Upper lobe of right lung (tissue), 1 donor: ENCODE measurements around the gene CRMP1. TPM values are rescaled to one million over a fixed set of nuclear protein-coding genes. Genes with fewer than 3 reads are reported as not detected.

ENCODE experiments used
- ATAC-seq: fragments of 200-7000 bp; cut with Tn5 transposase; one replicate; pipeline ENCODE4 v1.9.1; 2020; ENCODE audit warnings: mild to moderate bottlenecking, moderate library complexity
- DNase-seq: peaks from one replicate; pipeline ENCODE4 v3.0.0-alpha.2; 2020
- H3K27ac ChIP-seq: fragments of 200-600 bp; one replicate; pipeline ENCODE4 v1.8.0; 2022
- H3K27me3 ChIP-seq: fragments of 200-600 bp; one replicate; pipeline ENCODE4 v1.8.0; 2022; ENCODE audit warnings: mild to moderate bottlenecking
- H3K36me3 ChIP-seq: fragments of 200-600 bp; one replicate; pipeline ENCODE4 v1.8.0; 2022
- H3K4me1 ChIP-seq: fragments of 200-600 bp; one replicate; pipeline ENCODE4 v1.8.0; 2022
- H3K4me3 ChIP-seq: fragments of 200-600 bp; one replicate; pipeline ENCODE4 v1.8.0; 2022; ENCODE audit warnings: mild to moderate bottlenecking
- H3K9me3 ChIP-seq: fragments of 200-600 bp; one replicate; pipeline ENCODE4 v1.8.0; 2022
- CTCF ChIP-seq: fragments of 200-600 bp; IDR thresholded peaks from one replicate; pipeline ENCODE4 v1.8.0; 2022; ENCODE audit warnings: antibody characterized with exemption
- intact Hi-C: fragments of 100-400 bp; cut with DNase I; formaldehyde crosslinking; loops from one replicate; pipeline ENCODE4 v1.11.0; 2022
- total RNA-seq: library from RNA; stranded (reverse); fragmentation: NEBNext Ultra II Directional; extraction: Animal tissue kit (Norgen Biotek cat#: 25700); gene quantifications from one replicate; pipeline ENCODE4 v1.2.1, GENCODE V29; 2021
- donor health status: DM: no; HTN: yes; CAD: no; lungs with severe emphysema.

CRMP1 gene
- total RNA-seq, 1 donor from 2014 or later: 6.1 TPM

- Histone ChIP-seq H3K27me3 (no peaks in the 10 kb centered on the region), H3K4me3 (no peak overlapping the region), H3K4me1 (no peaks in the 10 kb centered on the region), H3K36me3 (peaks cover 40% of the 10 kb centered on the region), H3K27ac (no peak overlapping the region), H3K9me3 (no peaks in the 10 kb centered on the region)
- ATAC-seq (no peak), DNase-seq (no peak)
- intact Hi-C loops: no loop called here
- TF ChIP-seq CTCF: no peak
Observed at GRCh38 chr4:5799406-5799805, 93.5 kb downstream of the CRMP1 start.

GRCh38 chr4:5798946-5799345 is 93.9 kb downstream of the CRMP1 start:
- TF ChIP-seq CTCF: no peak
- Histone ChIP-seq H3K27ac (no peak overlapping the region), H3K9me3 (no peaks in the 10 kb centered on the region), H3K4me3 (no peak overlapping the region), H3K4me1 (no peaks in the 10 kb centered on the region), H3K36me3 (peaks cover 38% of the 10 kb centered on the region), H3K27me3 (no peaks in the 10 kb centered on the region)
- DNase-seq: no peak
- no peak for ATAC-seq
- intact Hi-C loops: no loop called here

DNA sequence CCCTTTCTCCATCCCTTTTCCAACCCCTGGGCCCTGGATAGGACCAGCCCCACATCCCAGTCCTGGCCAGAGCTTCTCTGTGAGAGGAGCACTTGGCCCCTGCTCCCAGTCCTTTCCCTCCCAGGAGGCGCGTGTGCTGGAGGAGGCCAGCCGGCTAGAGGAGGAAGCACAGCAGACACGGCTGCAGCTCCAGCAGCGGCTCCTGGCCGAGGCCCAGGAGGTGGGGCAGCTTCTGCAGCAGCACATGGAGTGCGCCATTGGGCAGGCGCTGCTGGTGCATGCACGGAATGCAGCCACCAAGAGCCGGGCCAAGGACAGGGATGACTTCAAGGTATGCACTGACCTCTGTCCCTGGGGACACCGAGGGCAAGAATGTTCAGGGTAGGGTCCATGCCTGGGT is 94.4 kb downstream of the CRMP1 start:
- intact Hi-C loops: no loop called here
- H3K27me3 ChIP-seq: no peaks in the 10 kb centered on the region
- DNase-seq (no peak), ATAC-seq (peak; percentile 24)
- no peak overlapping the region for H3K27ac ChIP-seq
- peaks cover 38% of the 10 kb centered on the region for H3K36me3 ChIP-seq
- no peak overlapping the region for H3K4me3 ChIP-seq
- H3K4me1 ChIP-seq: no peaks in the 10 kb centered on the region
- H3K9me3 ChIP-seq: no peaks in the 10 kb centered on the region
- TF ChIP-seq CTCF: no peak

DNA sequence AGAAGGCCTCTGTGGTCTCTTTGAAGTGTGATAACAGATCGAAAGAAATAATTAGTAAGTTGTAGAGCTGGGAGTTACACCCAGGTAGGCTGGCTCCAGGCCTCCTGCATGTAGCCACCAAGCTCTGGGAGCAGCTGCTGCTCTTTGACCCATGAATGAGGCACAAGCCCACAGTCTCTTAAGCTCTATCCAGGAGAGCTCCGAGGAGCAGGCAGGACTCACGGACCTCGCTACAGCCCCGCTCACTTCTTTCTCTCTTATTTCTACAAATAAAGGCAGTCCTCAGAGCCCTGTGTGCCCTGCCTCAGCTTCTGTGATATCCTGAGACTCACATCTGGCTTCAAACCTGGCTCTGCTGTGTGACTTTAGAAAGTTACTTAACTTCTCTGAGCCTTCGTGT is 95.0 kb downstream of the CRMP1 start:
- no peak for TF ChIP-seq CTCF
- no peak overlapping the region for H3K4me3 ChIP-seq
- DNase-seq: no peak
- no peak for ATAC-seq
- no peaks in the 10 kb centered on the region for H3K4me1 ChIP-seq
- H3K27ac ChIP-seq: no peak overlapping the region
- H3K9me3 ChIP-seq: no peaks in the 10 kb centered on the region
- intact Hi-C loops: no loop called here
- no peaks in the 10 kb centered on the region for H3K27me3 ChIP-seq
- peaks cover 37% of the 10 kb centered on the region for H3K36me3 ChIP-seq

DNA sequence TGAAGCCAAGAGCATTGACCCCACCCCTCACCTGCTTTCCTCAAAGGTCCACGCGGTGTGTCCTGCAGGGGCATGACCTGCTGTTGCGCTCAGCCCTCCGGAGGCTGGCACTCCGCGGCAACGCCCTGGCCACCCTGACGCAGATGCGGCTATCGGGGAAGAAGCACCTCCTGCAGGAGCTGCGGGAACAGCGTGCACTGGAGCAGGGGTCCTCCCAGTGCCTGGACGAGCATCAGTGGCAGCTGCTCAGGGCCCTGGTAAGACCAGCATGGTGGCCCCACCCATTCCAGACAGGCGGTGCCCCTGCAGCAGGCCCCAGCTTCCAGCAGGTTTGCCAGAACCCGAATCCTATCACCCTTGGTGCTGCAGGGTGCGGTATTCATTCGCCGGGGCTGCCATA is 95.9 kb downstream of the CRMP1 start:
- Histone ChIP-seq H3K4me3 (no peak overlapping the region), H3K36me3 (peaks cover 28% of the 10 kb centered on the region), H3K27me3 (no peaks in the 10 kb centered on the region), H3K27ac (no peak overlapping the region), H3K4me1 (no peaks in the 10 kb centered on the region), H3K9me3 (no peaks in the 10 kb centered on the region)
- DNase-seq (no peak), ATAC-seq (peak; percentile 11)
- TF ChIP-seq CTCF: no peak
- intact Hi-C loops: no loop called here

DNA sequence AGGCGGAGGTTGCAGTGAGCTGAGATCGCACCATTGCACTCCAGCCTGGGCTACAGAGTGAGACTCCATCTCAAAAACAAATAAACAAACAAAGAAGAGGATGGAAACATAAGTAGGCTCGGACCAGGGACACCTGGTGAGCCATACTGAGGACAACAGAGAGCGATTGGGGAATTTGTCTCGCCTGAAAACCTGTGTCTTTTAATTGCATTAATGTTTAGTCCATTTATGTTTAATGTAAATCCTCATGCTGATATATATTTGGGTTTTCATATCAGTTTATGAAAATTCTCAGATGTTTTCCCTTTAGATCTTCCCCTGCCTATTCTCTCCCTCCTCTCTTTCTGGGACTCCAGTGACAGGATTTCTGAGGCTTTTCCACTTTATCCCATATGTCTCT is 97.3 kb downstream of the CRMP1 start:
- intact Hi-C loops: no loop called here
- Histone ChIP-seq H3K9me3 (no peaks in the 10 kb centered on the region), H3K36me3 (peaks cover 24% of the 10 kb centered on the region), H3K4me3 (no peak overlapping the region), H3K27ac (no peak overlapping the region), H3K4me1 (no peaks in the 10 kb centered on the region), H3K27me3 (no peaks in the 10 kb centered on the region)
- ATAC-seq (no peak), DNase-seq (no peak)
- no peak for TF ChIP-seq CTCF
